ENCODE data around the gene GALK2.

DNA sequence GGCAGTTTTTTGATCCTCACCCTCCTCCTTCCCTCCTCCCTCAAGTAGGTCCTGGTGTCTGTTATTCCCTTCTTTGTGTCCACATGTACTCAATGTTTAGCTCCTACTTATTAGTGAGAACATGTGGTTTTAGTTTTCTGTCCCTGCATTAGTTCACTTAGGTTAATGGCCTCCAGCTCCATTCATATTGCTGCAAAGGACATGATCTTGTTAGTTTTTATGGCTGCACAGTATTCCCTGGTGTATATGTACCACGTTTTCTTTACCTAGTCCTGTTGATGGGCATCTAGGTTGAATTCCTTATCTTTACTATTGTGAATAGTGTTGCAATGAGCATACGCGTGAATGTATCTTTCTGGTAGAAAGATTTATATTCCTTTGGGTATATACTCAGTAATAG is 191.3 kb downstream of the GALK2 start:
- TF ChIP-seq POLR2A (IDR thresholded peaks at IDR 0.05; ENCODE audit: control extremely low read depth in 1 of 2, low read depth in 2 of 2, low read length in 2 of 2) = no peak
- no peak for TF ChIP-seq POLR2AphosphoS5 (IDR thresholded peaks at IDR 0.05; ENCODE audit: low read depth, low read length)
- TF ChIP-seq CBX5 (IDR thresholded peaks at IDR 0.05; ENCODE audit: low read depth, low read length) = no peak
- TF ChIP-seq, protein P1, sequence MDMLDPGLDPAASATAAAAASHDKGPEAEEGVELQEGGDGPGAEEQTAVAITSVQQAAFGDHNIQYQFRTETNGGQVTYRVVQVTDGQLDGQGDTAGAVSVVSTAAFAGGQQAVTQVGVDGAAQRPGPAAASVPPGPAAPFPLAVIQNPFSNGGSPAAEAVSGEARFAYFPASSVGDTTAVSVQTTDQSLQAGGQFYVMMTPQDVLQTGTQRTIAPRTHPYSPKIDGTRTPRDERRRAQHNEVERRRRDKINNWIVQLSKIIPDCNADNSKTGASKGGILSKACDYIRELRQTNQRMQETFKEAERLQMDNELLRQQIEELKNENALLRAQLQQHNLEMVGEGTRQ (IDR thresholded peaks at IDR 0.05; ENCODE audit: low read length) = no peak
- TF ChIP-seq RBBP5 (IDR thresholded peaks at IDR 0.05; ENCODE audit: borderline replicate concordance, low read depth, low read length) = no peak
- no peak for TF ChIP-seq SP1 (IDR thresholded peaks at IDR 0.05; ENCODE audit: low read depth, low read length)
- TF ChIP-seq JUN (IDR thresholded peaks at IDR 0.05; ENCODE audit: low read depth, low read length) = no peak
- no peak for TF ChIP-seq EZH2 (IDR thresholded peaks at IDR 0.05; ENCODE audit: low read depth, low read length, severe bottlenecking)
- TF ChIP-seq SIRT6 (IDR thresholded peaks at IDR 0.05; ENCODE audit: low read length) = no peak
- no peak for TF ChIP-seq CEBPB (IDR thresholded peaks at IDR 0.05; ENCODE audit: low read depth, low read length)
- TF ChIP-seq, protein P2, sequence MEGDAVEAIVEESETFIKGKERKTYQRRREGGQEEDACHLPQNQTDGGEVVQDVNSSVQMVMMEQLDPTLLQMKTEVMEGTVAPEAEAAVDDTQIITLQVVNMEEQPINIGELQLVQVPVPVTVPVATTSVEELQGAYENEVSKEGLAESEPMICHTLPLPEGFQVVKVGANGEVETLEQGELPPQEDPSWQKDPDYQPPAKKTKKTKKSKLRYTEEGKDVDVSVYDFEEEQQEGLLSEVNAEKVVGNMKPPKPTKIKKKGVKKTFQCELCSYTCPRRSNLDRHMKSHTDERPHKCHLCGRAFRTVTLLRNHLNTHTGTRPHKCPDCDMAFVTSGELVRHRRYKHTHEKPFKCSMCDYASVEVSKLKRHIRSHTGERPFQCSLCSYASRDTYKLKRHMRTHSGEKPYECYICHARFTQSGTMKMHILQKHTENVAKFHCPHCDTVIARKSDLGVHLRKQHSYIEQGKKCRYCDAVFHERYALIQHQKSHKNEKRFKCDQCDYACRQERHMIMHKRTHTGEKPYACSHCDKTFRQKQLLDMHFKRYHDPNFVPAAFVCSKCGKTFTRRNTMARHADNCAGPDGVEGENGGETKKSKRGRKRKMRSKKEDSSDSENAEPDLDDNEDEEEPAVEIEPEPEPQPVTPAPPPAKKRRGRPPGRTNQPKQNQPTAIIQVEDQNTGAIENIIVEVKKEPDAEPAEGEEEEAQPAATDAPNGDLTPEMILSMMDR (IDR thresholded peaks at IDR 0.05; ENCODE audit: control extremely low read depth in 1 of 3, insufficient read depth in 1 of 3, low read depth in 1 of 3, low read length in 3 of 3) = no peak
- no peak for TF ChIP-seq CHD2 (IDR thresholded peaks at IDR 0.05; ENCODE audit: low read length)
- TF ChIP-seq JUND (IDR thresholded peaks at IDR 0.05; ENCODE audit: low read length) = no peak

Measured in H1 (cell line).